IPS-18a (cell line): Measurements from ENCODE around the gene TM7SF3.

ENCODE experiments used
- H3K27ac ChIP-seq: one replicate; pipeline ENCODE4 v1.5.1; 2013; ENCODE audit warnings: low read length
- H3K27me3 ChIP-seq: one replicate; pipeline ENCODE4 v1.6.1; 2013; ENCODE audit warnings: mild to moderate bottlenecking, low read length; ENCODE audit not compliant: control insufficient read depth, insufficient read depth
- H3K36me3 ChIP-seq: one replicate; pipeline ENCODE4 v1.6.1; 2013; ENCODE audit warnings: low read depth, low read length; ENCODE audit not compliant: control insufficient read depth
- H3K4me1 ChIP-seq: one replicate; pipeline ENCODE4 v1.6.1; 2013; ENCODE audit warnings: low read depth, low read length; ENCODE audit not compliant: control insufficient read depth
- H3K4me3 ChIP-seq: one replicate; pipeline ENCODE4 v1.5.1; 2013; ENCODE audit warnings: low read length
- H3K9ac ChIP-seq: one replicate; pipeline ENCODE4 v1.6.1; 2013; ENCODE audit warnings: mild to moderate bottlenecking, low read length, moderate library complexity
- H3K9me3 ChIP-seq: one replicate; pipeline ENCODE4 v1.6.1; 2013; ENCODE audit warnings: low read depth, low read length; ENCODE audit not compliant: control insufficient read depth

TM7SF3 gene

DNA sequence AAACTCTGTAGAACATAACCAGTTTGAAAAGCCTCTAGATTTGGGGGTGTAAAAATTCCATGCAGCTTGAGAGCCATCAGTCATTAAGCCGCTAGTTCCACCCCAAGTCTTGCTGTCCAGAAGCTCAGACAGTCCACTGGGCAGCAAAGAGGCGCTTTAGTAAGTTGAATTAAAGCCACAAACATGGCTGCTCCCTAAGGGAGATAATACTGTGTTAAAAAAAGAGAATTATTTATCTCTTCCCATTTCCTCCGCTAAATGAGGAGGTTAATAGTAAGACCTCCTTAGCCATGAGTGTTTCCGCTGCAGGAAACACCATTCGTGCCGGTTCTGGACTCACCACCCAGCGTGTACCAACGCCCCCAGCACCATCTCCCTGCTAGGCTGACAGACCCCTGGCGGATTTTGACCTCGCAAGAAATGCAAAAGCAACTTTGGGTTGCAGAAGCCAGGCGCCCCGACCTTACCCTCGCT, 536 bp downstream of the TM7SF3 start:
- no peaks in the 10 kb centered on the region for H3K36me3 ChIP-seq
- H3K9ac ChIP-seq, result peak overlapping the region; percentile 73
- peak overlapping the region; percentile 91 for H3K4me3 ChIP-seq
- no peak overlapping the region for H3K27ac ChIP-seq
- no peaks in the 10 kb centered on the region for H3K9me3 ChIP-seq
- H3K4me1 ChIP-seq, result peaks cover 14% of the 10 kb centered on the region
- no peaks in the 10 kb centered on the region for H3K27me3 ChIP-seq

- H3K9me3 ChIP-seq, result no peaks in the 10 kb centered on the region
- H3K27ac ChIP-seq, result no peak overlapping the region
- no peak overlapping the region for H3K9ac ChIP-seq
- peak overlapping the region; percentile 91 for H3K4me3 ChIP-seq
- peaks cover 14% of the 10 kb centered on the region for H3K4me1 ChIP-seq
- H3K36me3 ChIP-seq, result no peaks in the 10 kb centered on the region
- H3K27me3 ChIP-seq, result no peaks in the 10 kb centered on the region
Measured at GRCh38 chr12:27012982-27013255, 1.3 kb downstream of the TM7SF3 start.

GRCh38 chr12:27012239-27012981, 1.8 kb downstream of the TM7SF3 start:
- no peaks in the 10 kb centered on the region for H3K27me3 ChIP-seq
- no peak overlapping the region for H3K9ac ChIP-seq
- H3K4me3 ChIP-seq, result peak overlapping the region; percentile 22
- H3K27ac ChIP-seq, result no peak overlapping the region
- H3K4me1 ChIP-seq, result peaks cover 14% of the 10 kb centered on the region
- H3K9me3 ChIP-seq, result no peaks in the 10 kb centered on the region
- H3K36me3 ChIP-seq, result no peaks in the 10 kb centered on the region

- Histone ChIP-seq H3K27ac (no peak overlapping the region), H3K9me3 (no peaks in the 10 kb centered on the region), H3K27me3 (no peaks in the 10 kb centered on the region), H3K9ac (no peak overlapping the region), H3K4me1 (peaks cover 11% of the 10 kb centered on the region), H3K36me3 (no peaks in the 10 kb centered on the region), H3K4me3 (no peak overlapping the region)
Measured at GRCh38 chr12:27009881-27010301, 4.3 kb downstream of the TM7SF3 start.

- Histone ChIP-seq H3K27ac (no peak overlapping the region), H3K9me3 (no peaks in the 10 kb centered on the region), H3K36me3 (no peaks in the 10 kb centered on the region), H3K27me3 (no peaks in the 10 kb centered on the region), H3K4me3 (no peak overlapping the region), H3K9ac (no peak overlapping the region), H3K4me1 (peaks cover 7% of the 10 kb centered on the region)
Measured at GRCh38 chr12:27008081-27008480, 6.1 kb downstream of the TM7SF3 start.

GRCh38 chr12:27006797-27007467, 7.3 kb downstream of the TM7SF3 start:
- H3K27ac ChIP-seq, result no peak overlapping the region
- no peaks in the 10 kb centered on the region for H3K9me3 ChIP-seq
- no peaks in the 10 kb centered on the region for H3K27me3 ChIP-seq
- peaks cover 1% of the 10 kb centered on the region for H3K4me1 ChIP-seq
- no peaks in the 10 kb centered on the region for H3K36me3 ChIP-seq
- H3K9ac ChIP-seq, result no peak overlapping the region
- no peak overlapping the region for H3K4me3 ChIP-seq

DNA sequence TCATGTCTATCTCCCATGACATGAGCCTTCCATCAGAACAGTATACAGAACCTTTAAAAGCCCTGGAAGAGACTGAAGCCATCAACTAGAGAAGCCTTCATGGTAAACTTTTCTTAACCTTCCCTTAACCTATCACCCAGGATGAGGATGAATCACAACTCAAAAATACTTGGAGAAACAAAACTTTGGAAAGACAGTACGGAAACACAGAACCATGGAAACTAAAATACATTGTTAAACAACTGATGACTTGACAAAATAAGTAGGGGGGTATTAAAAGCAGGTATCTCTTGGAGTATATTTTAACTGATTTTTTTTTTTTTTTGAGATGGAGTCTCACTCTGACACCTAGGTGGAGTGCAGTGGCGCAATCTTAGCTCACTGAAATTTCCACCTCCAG, 8.7 kb downstream of the TM7SF3 start:
- Histone ChIP-seq H3K4me1 (no peaks in the 10 kb centered on the region), H3K27ac (no peak overlapping the region), H3K9ac (no peak overlapping the region), H3K4me3 (no peak overlapping the region), H3K36me3 (no peaks in the 10 kb centered on the region), H3K9me3 (no peaks in the 10 kb centered on the region), H3K27me3 (no peaks in the 10 kb centered on the region)

GRCh38 chr12:27003421-27004381, 10.5 kb downstream of the TM7SF3 start:
- Histone ChIP-seq H3K9me3 (no peaks in the 10 kb centered on the region), H3K27ac (no peak overlapping the region), H3K27me3 (no peaks in the 10 kb centered on the region), H3K9ac (no peak overlapping the region), H3K4me3 (no peak overlapping the region), H3K36me3 (peaks cover 3% of the 10 kb centered on the region), H3K4me1 (no peaks in the 10 kb centered on the region)

- Histone ChIP-seq H3K4me1 (no peaks in the 10 kb centered on the region), H3K27me3 (no peaks in the 10 kb centered on the region), H3K9ac (no peak overlapping the region), H3K9me3 (no peaks in the 10 kb centered on the region), H3K36me3 (peaks cover 3% of the 10 kb centered on the region), H3K4me3 (no peak overlapping the region), H3K27ac (no peak overlapping the region)
Measured at GRCh38 chr12:27002141-27002540, 12.0 kb downstream of the TM7SF3 start.

DNA sequence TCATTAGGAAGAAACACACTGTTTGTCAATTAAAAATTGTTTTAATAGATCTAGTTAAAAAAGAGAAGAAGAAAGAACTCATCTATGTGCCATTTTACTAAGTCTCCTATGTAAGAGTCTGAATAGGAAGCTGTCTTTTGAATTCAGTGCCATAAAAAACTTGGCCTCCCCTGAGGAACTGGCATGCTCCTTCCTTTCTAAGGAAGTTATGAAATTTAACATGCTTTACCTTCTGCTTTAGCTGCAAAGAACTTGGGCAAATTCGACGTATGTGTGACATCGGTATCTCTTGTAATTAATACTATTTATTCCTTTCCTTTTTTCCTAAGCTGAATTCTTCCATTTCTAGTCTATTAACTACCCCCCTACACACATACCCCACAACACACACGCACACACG, 12.5 kb downstream of the TM7SF3 start:
- peaks cover 4% of the 10 kb centered on the region for H3K36me3 ChIP-seq
- H3K27ac ChIP-seq, result no peak overlapping the region
- no peak overlapping the region for H3K4me3 ChIP-seq
- H3K9me3 ChIP-seq, result no peaks in the 10 kb centered on the region
- no peaks in the 10 kb centered on the region for H3K4me1 ChIP-seq
- no peaks in the 10 kb centered on the region for H3K27me3 ChIP-seq
- no peak overlapping the region for H3K9ac ChIP-seq

- no peaks in the 10 kb centered on the region for H3K4me1 ChIP-seq
- no peaks in the 10 kb centered on the region for H3K9me3 ChIP-seq
- H3K4me3 ChIP-seq, result no peak overlapping the region
- H3K36me3 ChIP-seq, result peaks cover 6% of the 10 kb centered on the region
- no peak overlapping the region for H3K9ac ChIP-seq
- no peaks in the 10 kb centered on the region for H3K27me3 ChIP-seq
- no peak overlapping the region for H3K27ac ChIP-seq
Measured at GRCh38 chr12:27000961-27001360, 13.2 kb downstream of the TM7SF3 start.
